Cerebellar nuclear complex (tissue), 1 donor: Measurements from ENCODE around the gene LMCD1.

ENCODE experiments used
- DNase-seq, 2 experiments: peaks; one replicate each; lab custom pipeline; 2025; lab: John Stamatoyannopoulos, UW

The LMCD1 gene

GRCh38 chr3:8506571-8507061 lies 5.0 kb downstream of the LMCD1 start:
- DNase-seq: no peak

- no peak for DNase-seq
Measured at GRCh38 chr3:8507496-8507895, 5.9 kb downstream of the LMCD1 start.

GRCh38 chr3:8509961-8510360 lies 8.3 kb downstream of the LMCD1 start:
- DNase-seq: no peak

DNA sequence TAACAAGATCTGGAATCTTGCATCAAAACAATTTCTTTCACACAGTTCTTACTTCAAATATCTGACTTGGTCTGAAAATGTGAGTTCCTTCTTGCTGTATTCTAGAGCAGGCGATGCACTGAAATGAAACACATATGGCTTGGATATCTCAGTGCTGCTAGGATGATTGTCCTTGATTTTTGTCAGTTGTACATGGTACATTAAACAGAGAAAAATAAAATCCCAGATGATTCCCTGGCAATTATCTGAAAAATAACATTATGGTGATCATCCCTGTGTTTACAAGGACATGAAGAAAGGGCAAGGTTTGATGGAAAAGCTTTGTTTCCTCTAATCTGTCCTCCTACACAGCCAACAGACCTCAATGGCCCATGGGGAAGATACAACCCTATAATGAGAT lies 10.6 kb downstream of the LMCD1 start:
- no peak for DNase-seq

DNA sequence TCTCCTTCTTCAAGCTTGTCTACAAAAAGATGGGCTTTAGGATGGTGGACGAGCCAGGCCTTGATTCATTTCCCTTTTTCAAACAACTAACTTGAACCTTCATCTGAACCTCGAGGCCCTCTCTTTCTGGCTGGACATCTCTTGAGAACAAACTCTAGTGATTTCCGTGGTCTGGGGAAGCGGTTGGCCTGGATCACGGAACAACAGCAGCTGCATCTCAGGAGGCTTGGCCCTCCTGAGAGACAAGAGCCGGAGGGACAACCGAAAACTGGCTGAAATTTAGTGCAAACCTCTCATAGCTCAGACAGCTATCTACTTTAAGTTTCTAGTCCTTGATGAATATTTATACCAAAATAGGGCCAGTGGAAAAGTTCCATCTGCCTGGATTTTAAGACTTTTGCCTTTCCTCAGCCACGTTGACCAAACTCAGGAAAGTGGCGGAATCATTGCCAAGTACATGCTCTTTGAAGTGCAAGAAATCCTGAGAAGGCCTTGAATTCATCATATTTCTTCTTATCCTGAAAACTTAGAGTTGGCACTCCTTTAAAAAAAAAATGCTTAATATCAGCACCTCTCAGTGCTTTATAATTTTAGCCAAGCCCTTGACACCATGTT lies 14.5 kb downstream of the LMCD1 start:
- no peak for DNase-seq

DNA sequence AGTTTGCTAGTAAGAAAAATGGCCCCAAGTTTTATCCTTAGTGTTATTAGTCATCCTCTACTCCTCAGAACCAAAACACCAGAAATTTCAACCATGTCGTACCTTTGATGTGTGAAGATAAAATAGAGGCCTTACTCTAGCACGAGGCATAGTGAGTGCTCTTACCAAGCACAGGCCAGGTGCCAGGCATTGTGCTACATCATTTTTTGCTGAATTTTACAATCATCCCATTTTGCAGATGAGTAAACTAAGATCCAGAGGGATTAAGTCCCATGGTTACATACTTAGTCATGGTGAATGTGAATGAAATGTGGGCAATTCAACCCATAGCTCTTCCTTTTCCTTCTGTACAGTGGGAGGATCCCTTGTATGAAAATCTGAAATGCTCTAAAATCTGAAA lies 15.2 kb downstream of the LMCD1 start:
- DNase-seq: no peak

DNA sequence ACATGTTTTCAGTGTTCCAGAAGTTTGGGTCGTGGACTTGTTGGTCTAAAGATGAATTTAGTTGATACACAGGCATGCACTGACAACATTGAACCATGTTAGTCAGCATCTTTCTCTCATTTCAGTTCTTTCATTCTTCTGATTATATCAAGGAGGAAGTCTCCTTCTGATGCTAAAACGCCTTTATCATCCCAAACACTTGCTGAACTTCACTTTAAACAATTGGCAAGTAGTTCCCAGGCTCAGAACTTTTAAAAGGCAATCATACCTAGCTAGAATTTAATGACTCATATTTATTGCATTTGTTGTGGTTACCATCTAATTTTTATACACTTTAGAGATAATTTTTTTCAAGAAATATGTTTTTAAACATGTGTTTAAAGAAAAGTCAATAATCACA lies 15.9 kb downstream of the LMCD1 start:
- DNase-seq: no peak

DNA sequence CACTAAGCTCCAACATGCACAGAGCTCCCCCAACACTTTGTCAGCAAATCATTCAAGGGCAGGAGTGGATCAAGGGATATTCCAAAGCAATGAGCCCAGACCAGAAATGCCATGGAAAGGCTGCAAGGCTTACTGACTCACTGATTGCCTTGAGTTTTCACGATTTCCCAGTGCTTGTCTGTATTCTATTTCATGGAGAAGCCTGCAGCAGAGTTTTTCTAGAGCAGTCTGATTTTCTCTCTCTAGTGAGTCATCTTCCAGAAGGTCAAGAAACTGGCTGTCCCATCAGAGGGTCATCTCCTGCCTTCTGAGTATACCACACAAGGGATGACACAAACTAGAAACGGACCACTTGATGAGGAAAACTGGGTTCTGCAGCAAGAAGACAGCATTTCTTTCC lies 16.5 kb downstream of the LMCD1 start:
- DNase-seq: no peak

DNA sequence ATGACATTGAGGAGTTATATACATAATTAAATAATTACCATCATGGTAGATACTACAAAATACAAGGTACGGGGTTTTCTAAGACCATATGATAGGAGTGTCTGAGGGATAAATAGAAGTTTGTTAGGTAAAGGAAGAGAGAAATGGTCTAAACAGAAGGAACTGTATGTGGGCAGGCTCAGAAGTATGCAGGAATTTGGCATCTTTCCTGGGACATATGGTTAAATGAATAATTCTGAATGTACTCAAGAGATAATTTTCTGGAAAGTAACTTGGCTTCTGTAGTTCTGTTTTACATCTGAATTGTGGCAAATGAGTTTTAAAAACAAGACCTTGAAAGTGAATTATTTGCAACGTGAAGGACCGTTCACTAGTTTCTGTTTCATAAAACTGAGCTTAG lies 17.5 kb downstream of the LMCD1 start:
- DNase-seq: no peak

DNA sequence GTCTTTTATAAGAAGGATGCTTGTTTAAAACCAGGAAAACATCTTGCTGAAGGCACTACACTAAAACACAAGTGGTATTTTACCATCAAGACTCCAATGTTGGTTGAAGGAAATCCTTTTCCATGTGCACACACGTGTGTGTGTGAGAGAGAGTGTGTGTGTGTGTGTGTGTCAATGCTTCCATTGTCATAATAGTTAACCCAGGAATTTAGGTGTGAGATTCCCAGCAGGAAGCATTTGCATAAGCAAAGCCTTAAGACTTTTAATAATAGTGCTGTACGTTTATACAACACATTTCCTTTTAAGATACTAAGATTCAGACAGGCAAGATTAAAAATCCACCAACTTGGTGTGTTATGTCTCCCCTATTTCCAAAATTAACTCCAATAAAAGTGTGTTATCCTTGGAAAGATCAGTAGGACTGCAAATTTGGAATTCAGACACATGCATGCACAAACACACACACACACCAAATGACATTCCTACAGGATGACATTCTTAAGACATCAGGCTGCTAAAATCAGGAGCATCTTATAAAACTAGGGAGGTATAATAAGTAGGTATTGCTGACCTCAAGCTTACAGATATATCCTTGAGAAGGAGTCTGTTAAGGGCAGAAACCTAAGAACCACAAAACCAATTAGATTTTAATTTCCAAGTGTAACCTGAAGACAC lies 18.3 kb downstream of the LMCD1 start:
- DNase-seq: no peak

GRCh38 chr3:8520816-8521403 lies 19.3 kb downstream of the LMCD1 start:
- DNase-seq: no peak

DNA sequence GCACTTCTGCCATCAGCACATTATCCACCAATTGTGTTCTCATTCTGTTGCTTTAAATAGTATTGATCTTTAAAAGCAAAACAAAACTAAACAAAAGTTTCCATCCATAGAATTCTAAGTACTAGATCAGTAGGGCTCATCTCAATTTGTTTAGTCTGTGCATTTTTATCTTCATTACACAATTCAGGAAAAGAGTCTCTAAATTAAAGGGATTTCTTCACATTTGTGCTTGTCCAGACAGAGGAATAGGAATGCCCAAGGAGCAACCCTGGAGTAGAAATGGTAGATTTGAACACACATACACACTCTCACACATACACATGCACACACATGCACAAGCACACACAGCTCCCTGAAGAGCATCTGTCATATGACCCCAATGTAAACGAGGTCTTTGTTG lies 21.4 kb downstream of the LMCD1 start:
- no peak for DNase-seq

- no peak for DNase-seq
Measured at GRCh38 chr3:8524249-8524648, 22.6 kb downstream of the LMCD1 start.

DNA sequence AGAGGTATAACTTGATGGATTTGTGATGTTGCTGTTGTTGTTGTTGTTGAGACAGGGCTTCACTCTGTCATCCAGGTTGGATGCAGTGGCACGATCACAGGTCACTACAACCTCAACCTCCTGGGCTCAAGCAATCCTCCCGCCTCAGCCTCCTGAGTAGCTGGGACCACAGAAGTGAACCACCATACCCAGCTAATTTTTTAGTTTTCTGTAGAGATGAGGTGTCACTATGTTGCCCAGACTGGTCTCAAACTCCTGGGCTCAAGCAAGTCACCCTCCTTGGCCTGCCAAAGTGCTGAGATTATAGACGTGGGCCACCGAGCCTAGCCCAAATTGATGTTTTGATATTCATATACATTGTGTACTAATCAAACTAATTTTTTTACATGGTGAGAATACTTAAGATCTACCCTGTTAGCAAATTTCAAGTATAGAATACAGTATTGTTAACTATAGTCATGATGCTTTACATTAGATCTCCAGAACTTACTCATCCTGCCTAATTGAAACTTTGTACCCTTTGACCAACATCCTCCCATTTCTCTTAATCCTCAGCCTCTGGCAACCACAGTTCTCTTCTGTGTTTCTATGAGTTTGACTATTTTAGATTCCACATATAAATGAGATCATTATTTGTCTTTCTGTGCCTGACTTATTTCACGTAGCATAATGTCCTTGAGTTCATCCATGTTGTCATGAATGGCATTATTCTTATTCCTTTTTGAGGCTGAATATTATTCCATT lies 23.2 kb downstream of the LMCD1 start:
- DNase-seq: no peak

DNA sequence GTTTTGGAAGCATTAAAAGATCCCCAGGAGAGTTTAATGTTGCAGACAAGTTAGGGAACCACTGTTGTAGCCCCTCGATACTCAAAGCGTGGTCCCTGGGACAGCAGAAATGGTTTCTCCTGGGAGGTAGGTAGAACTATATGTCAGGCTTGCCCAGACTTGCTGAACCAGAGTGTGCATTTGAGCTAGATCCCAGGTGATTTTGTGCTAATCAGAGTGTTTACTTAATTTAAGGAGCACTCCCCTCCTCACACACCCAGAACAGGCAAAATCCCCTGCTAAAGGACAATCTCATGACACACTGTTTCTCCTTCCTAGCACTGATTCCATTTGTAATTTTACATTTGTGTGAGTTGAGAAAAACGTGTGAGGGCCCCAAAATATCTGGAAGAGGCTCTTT lies 24.3 kb downstream of the LMCD1 start:
- DNase-seq: no peak

- no peak for DNase-seq
Measured at GRCh38 chr3:8529181-8529637, 27.6 kb downstream of the LMCD1 start.

DNA sequence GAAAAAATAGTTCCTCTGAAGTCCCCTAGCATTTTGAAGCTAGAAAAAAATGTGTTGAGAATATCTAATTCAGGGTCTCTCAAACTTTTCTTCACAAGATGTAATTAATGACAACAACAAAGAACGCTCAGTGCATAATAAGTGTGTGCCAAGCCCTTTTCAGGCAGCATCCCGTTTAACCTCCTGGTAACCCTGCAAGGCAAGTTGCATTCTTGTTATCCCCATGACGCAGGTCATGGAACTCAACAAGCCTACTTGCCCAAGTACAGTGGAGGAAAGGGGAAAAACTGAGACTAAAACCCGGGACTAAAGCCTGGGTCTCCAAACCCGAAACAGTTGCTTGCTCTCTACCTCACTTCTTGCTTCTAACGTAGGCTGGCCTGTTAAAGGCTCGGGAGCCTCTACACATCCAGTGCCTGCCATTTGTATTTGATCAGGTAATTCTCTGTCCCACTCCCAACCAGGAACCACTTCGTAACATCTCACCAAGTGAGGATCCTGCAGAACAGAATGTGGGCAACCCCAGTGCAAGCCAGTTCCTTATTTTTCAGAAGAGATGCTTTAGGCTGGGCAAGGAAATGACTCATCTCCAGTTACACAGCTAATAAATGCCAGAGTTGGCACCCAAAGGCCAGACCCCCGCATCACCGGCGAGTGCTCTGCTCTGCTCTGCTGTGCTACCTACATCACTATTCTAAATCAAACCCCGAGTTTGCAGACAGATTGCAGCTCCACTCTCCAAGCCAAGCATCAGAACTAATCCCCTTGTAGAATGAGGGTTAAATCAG lies 28.3 kb downstream of the LMCD1 start:
- no peak for DNase-seq

GRCh38 chr3:8530581-8530980 lies 29.0 kb downstream of the LMCD1 start:
- no peak for DNase-seq

- DNase-seq: no peak
Measured at GRCh38 chr3:8532251-8532871, 30.7 kb downstream of the LMCD1 start.

GRCh38 chr3:8536096-8537056 lies 34.8 kb downstream of the LMCD1 start:
- DNase-seq: no peak
